ENCODE measurements around the gene GINS2. TPM values are rescaled to one million over a fixed set of nuclear protein-coding genes. Genes with fewer than 3 reads are reported as not detected.

Gene GINS2
- total RNA-seq, 1 experiment from 2014 or later, result 53.3 TPM

DNA sequence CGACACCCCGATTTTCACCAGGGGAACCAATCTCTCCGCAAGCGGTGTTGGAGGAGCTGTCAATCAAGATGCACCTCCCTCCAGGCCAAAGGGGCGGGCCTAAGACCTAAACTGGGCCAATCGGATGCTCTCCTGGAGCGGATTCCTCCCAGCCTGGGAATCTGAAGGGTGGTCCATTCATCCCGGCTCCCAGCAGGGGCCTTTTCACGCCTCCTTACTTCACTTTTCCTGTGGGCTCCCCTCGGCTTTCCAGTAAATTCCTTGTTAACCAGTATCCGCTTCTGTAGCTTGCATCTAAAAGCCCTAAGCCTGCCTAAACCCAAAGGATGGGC is 45.1 kb upstream of the GINS2 start:
- Histone ChIP-seq H3K4me3 (replicated peaks in 1 of 2; ENCODE audit: low read depth in 1 of 2, low read length in 2 of 2) (no peak overlapping the region), H3K9me2 (ENCODE audit: insufficient read depth) (no peaks in the 10 kb centered on the region), H3K27me3 (ENCODE audit: insufficient read depth, low read length) (no peaks in the 10 kb centered on the region), H3K4me2 (ENCODE audit: low read length) (no peak overlapping the region), H3K79me2 (ENCODE audit: insufficient read depth, low read length) (no peaks in the 10 kb centered on the region; the same call in 1 of the 2 replicates), H3K4me1 (ENCODE audit: control insufficient read depth in 1 of 2, insufficient read depth in 2 of 2, low read length in 2 of 2) (no peaks in the 10 kb centered on the region), H3K9ac (ENCODE audit: low read length) (no peak overlapping the region), H3K9me3 (ENCODE audit: control insufficient read depth in 1 of 2, insufficient read depth in 1 of 2, low read depth in 1 of 2, low read length in 2 of 2) (no peaks in the 10 kb centered on the region), H3K27ac (ENCODE audit: low read depth, low read length) (no peak overlapping the region), H2AFZ (ENCODE audit: low read depth, low read length, poor library complexity, severe bottlenecking) (no peak overlapping the region), H3K36me3 (ENCODE audit: control insufficient read depth in 1 of 2, insufficient read depth in 2 of 2, low read length in 2 of 2) (no peaks in the 10 kb centered on the region; a peak in 1 of 4 replicates), H4K20me1 (ENCODE audit: insufficient read depth) (no peaks in the 10 kb centered on the region)
- intact Hi-C loops (cut with micrococcal nuclease), result no loop called here
- ChIA-PET POLR2A (no interaction called here), CTCF (no interaction called here), RAD21 (ENCODE audit: low non-redundant PET in 1 of 2, low total read pairs in 2 of 2, uncharacterized antibody in 2 of 2, unreplicated experiment in 2 of 2) (no interaction called here)
- no peak for DNase-seq (ENCODE audit: low read depth, low spot score)
- no peak for TF ChIP-seq EGR1 (IDR thresholded peaks at IDR 0.05; ENCODE audit: low read depth)
- no peak for TF ChIP-seq SIN3A (IDR thresholded peaks at IDR 0.05; ENCODE audit: low read depth)
- no peak for TF ChIP-seq POLR2AphosphoS5 (IDR thresholded peaks at IDR 0.05; ENCODE audit: low read depth, low read length)
- TF ChIP-seq FOSL1 (IDR thresholded peaks at IDR 0.05; ENCODE audit: low read depth), result no peak
- no peak for TF ChIP-seq POLR2A (IDR thresholded peaks at IDR 0.05; ENCODE audit: borderline replicate concordance, extremely low read depth, insufficient read depth, insufficient read length)
- TF ChIP-seq TCF7L2 (IDR thresholded peaks at IDR 0.05; ENCODE audit: borderline replicate concordance, extremely low read depth, insufficient read depth, insufficient read length), result no peak
- no peak for TF ChIP-seq REST (IDR thresholded peaks at IDR 0.05; ENCODE audit: low read depth)
- TF ChIP-seq, protein P1, sequence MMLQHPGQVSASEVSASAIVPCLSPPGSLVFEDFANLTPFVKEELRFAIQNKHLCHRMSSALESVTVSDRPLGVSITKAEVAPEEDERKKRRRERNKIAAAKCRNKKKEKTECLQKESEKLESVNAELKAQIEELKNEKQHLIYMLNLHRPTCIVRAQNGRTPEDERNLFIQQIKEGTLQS (IDR thresholded peaks at IDR 0.05), result no peak
- TF ChIP-seq, protein P2, sequence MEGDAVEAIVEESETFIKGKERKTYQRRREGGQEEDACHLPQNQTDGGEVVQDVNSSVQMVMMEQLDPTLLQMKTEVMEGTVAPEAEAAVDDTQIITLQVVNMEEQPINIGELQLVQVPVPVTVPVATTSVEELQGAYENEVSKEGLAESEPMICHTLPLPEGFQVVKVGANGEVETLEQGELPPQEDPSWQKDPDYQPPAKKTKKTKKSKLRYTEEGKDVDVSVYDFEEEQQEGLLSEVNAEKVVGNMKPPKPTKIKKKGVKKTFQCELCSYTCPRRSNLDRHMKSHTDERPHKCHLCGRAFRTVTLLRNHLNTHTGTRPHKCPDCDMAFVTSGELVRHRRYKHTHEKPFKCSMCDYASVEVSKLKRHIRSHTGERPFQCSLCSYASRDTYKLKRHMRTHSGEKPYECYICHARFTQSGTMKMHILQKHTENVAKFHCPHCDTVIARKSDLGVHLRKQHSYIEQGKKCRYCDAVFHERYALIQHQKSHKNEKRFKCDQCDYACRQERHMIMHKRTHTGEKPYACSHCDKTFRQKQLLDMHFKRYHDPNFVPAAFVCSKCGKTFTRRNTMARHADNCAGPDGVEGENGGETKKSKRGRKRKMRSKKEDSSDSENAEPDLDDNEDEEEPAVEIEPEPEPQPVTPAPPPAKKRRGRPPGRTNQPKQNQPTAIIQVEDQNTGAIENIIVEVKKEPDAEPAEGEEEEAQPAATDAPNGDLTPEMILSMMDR (IDR thresholded peaks at IDR 0.05 in 2 of 3, conservative IDR thresholded peaks at IDR 0.05 in 1 of 3; ENCODE audit: borderline replicate concordance in 1 of 3, insufficient read depth in 1 of 3, low read depth in 2 of 3, low read length in 2 of 3), result no peak
- no peak for TF ChIP-seq SRF (IDR thresholded peaks at IDR 0.05; ENCODE audit: low read depth)
- no peak for TF ChIP-seq EZH2phosphoT487 (IDR thresholded peaks at IDR 0.05; ENCODE audit: borderline replicate concordance)
- TF ChIP-seq CEBPB (IDR thresholded peaks at IDR 0.05; ENCODE audit: low read depth), result no peak
- TF ChIP-seq YY1 (IDR thresholded peaks at IDR 0.05; ENCODE audit: extremely low read depth, insufficient replicate concordance, low read depth, low read length), result no peak
- TF ChIP-seq RAD21 (IDR thresholded peaks at IDR 0.05; ENCODE audit: low read depth), result no peak
- no peak for TF ChIP-seq ZNF274 (IDR thresholded peaks at IDR 0.05; ENCODE audit: low read depth, low read length)
- TF ChIP-seq SP1 (IDR thresholded peaks at IDR 0.05; ENCODE audit: low read depth), result no peak
- no peak for TF ChIP-seq EZH2 (IDR thresholded peaks at IDR 0.05)
- TF ChIP-seq, protein P3, sequence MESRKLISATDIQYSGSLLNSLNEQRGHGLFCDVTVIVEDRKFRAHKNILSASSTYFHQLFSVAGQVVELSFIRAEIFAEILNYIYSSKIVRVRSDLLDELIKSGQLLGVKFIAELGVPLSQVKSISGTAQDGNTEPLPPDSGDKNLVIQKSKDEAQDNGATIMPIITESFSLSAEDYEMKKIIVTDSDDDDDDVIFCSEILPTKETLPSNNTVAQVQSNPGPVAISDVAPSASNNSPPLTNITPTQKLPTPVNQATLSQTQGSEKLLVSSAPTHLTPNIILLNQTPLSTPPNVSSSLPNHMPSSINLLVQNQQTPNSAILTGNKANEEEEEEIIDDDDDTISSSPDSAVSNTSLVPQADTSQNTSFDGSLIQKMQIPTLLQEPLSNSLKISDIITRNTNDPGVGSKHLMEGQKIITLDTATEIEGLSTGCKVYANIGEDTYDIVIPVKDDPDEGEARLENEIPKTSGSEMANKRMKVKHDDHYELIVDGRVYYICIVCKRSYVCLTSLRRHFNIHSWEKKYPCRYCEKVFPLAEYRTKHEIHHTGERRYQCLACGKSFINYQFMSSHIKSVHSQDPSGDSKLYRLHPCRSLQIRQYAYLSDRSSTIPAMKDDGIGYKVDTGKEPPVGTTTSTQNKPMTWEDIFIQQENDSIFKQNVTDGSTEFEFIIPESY (IDR thresholded peaks at IDR 0.05; ENCODE audit: extremely low read depth, insufficient replicate concordance, low read length), result no peak
- BruUV-seq (replicated peaks), result no TSS peak
- peak; percentile 79 for ATAC-seq
